ENCODE measurements around the gene TUBB4A.

The TUBB4A gene

DNA sequence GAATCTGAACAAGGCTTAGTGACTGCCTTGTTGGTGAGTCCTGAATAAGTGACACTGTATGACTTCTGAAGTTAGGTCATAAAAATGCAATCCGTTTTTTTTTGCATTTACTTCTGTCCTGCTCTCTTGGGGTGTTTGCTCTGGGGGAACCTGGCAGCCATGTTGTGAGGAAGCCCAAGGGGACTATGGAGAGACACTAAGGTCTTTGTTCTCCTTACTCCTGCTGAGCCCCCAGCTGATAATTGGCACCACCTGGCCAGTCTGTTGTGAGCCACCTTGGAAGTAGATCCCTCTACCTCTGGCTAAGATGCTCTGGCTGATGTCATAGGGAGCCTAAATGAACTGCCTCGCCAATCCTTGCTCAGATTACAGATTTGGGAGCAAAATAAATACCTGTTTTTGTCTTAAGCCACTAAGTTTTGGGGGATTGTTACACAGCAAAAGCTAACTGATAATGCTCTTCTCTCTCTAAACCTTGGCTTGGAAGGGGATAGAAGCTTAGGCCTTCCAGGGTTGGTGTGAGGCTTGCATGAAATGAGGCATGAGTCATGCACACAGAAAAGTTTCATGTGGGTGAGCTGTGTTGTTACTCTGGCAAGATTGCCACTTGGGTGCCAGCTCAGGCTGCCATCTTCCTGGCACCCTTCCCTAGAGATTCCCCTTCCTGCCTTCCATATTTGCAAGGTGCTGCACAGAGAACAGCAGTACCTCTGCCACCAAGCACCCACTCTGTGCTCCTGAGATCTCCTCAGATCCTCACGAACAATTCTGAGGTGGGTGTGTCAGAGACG, 10.1 kb downstream of the TUBB4A start:
- no peak for DNase-seq

DNA sequence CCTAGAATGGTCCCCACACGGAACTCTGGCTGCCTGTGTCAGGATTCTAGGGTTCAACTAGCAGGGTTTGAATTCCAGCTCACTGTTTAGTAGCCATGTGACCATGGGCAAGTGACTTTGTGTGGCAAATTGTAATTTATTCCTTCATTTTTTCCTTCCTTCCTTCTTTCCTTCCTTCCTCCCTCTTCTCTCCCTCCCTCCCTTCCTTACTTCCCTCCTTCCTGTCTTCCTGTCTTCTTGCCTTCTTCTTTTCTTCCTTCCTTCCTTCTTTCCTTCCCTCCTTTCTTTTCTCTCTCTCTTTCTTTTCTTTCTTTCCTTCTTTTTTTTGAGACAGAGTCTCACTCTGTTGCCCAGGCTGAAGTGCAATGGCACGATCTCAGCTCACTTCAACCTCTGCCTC, 12.0 kb downstream of the TUBB4A start:
- DNase-seq = no peak

DNA sequence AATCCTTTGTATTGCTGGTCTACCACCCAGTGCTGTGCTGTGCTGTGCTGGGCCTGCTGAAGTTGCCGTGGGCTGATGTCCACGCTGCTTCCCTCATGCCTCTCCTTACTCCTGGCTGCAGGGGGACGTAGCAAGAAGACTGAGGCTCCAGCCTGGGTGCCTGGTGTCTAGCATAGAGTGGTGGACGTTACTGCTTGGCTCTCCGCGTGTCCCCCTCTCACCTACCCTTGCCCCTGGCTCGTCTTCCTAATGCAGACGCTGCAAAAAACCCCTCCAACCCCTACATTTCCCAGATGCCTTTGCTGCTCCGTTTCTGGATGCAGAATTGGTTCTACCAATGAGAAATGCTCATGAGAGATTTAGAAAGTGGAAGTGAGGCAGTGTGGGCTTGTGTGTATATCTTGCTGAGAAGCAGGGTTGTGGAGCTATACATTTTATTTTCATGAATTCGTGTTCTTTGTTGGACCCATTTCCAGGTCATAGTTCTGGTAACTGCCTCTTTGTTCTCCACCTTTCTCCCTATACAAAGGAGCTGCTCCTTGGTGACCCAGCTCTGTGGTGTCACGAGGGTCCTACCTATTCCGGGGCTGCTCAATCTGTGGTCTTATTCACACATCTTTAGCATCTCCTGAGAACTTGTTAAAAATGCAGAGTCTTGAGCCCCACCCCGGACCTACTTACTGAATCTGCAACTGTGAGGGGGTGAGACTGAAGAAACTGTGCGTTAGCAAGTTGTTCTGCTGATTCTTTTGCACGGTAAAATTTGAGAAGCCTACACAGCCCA, 12.6 kb downstream of the TUBB4A start:
- no peak for DNase-seq

DNA sequence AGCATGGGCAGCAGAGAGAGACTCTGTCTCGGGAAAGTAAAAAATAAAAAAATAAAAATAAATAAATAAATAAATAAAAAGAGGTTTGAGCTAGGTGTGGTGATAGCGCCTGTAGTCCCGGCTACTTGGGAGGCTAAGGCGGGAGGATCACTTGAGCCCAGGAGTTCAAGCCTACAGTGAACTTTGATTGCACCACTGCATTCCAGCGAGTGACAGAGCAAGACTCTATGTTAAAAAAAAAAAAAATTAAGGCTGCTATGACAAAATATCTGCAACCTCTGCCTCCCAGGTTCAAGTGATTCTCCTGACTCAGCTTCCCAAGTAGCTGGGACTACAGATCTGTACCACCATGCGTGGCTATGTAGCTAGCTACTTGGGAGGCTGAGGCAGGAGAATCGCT, 17.3 kb downstream of the TUBB4A start:
- DNase-seq = no peak

DNA sequence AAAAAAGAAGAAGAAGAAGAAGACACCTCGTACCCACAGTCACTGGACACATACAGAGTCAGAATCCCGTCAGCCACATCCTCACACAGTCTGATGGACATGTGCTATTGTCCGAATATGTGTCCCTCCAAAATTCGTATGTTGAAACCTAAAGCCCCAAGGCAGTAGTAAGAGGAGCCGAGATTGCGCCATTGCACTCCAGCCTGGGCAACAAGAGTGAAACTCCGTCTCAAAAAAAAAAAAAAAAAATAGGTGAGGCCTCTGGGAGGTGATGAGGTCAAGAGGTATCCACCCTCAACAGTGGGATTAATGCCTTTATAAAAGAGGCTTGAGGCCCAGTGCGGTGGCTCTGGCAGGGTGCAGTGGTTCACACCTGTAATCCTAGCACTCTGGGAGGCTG, 17.9 kb downstream of the TUBB4A start:
- DNase-seq = no peak

DNA sequence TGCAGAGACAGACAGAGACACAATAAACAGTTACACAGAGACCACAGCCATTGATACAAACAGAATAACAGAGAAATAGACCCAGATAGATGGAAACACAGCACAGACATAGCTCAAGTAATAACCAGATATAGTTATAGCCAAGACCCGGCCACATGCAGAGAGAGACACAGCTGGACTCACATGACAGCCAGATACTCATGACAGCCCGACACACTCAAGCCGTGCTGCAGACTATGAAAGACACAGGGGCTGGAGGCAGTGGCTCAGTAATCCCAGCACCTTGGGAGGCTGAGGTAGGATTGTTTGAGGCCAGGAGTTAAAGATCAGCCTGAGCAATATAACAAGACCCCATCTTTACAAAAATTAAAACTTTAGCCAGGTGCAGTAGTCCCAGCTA, 18.9 kb downstream of the TUBB4A start:
- no peak for DNase-seq

DNA sequence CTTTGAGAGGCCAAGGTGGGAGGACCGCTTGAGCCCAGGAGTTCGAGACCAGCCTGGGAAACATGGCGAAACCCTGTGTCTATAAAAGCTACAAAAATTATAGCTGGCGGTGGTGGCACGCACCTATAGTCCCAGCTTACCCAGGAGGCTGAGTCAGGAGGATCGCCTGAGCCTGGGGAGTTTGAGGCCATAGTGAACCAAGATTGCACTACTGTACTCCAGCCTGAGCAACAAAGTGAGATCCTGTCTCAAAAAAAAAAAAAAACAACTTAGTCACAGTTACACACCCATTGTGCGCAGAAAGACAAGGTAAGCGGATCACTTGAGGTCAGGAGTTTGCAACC, 19.8 kb downstream of the TUBB4A start:
- DNase-seq = no peak

DNA sequence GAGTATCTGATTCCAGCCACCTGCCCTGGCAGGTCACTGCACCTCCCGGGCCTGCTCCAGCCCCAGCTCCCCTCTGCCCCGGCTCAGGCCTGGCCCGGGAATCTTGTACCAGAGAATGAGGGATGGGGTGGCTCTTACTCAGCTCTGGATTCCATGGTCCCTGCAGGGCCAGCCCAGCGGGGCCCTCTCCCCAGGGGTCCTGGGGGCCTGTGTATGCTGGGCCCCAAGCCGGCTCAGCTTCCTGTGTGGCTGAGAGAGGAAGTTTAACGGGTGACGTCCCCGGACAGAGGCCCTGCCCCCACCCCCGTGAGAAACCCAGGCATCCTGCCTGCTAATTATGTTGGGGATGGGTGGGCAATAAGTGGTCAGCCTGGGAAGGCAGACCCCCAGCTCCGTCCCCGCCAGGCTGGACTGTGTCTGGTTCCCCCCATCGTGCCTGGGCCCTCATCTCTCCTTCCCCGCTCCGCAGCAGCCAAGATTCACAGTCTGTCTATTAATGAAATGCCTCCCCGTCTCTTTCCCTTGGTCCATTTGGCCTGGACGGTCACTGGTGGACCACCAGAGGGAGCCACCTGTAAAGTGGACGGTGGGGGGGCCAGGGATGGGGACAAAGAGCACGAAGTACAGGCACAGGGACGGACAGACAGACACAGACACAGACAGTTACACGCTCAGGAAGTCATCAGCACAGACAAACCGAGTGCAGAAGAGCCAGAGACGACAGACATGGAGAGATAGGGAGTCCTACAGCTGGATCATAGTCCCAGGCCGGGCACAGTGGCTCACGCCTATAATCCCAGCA, 20.4 kb downstream of the TUBB4A start, which contains the start of gene DENND1C:
Gene DENND1C, minus strand, starts transcription at position 247 of the 802 bp plus-strand sequence. Its CDS starts 92 bp downstream, at position 155.
- DNase-seq = peak; percentile 65

DNA sequence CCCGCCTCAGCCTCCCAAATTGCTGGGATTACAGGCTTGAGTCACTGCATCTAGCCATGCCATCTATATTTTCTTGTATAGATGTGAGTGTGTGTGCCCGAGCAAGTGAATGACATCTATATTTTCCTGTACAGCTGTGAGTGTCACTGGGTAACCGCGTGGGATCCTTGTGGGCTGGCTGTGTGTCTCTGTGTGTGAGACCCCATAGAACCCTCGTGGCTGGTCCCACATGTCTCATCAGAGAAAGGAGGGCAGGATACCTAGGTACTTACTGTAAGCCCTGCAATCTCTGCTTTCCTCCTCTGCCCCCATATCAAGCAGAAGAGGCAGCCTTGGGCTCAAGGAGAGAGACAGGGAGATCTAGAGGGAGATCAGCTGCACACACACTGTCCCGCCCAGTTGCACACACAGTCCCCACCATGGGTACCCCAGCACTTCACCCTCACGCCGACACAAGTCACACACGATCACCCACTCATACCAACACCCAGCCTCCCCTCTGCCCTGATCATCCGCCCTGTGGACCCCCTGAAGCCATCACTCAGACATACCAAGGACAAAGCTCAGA, 21.2 kb downstream of the TUBB4A start:
- no peak for DNase-seq

DNA sequence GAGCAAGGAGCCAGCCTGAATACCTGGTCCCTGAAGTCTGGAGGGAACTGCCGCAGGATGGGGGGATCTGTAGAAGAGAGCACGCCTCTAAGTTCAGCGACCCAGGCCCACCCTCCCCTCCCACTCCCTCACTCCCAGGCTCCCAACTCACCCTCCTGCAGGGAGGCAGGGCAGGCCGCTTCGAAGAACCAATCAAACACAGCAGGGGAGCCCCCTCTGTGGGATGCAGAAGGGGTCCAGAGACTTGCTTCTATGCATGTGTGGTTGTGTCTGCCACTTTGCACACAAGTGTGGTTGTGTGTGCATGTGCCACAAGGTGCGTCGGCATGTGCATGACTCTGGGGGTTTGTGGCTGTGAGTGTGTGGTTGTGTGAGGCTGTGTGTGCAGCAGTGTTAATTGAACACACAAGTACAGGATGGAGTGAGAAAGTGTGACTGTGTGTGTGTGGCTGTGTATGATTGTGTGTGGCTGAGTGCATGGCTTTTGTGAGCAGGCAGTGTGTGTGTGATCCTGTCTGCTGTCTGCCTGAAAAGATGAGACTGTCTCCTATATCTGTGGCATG, 22.2 kb downstream of the TUBB4A start:
- DNase-seq = no peak

DNA sequence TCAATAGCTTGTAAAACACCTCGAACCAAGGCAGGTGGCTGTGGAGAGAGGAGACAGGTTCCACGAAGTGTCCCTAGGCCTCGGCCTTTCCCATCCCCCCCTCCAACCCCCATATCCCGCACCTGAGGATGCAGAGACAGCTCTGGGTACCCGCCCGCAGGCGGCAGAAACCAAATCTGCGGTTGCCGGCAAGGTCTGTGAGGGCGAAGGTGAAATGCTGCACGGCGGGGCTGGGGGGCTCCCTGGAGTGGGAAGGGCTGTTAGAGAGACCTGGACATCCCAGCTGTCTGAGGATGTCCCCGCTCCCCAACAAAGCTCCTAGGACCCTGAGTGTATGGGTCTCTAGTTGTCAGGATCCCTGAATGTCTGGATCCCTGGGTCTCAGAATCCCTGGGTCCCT, 23.3 kb downstream of the TUBB4A start:
- no peak for DNase-seq

DNA sequence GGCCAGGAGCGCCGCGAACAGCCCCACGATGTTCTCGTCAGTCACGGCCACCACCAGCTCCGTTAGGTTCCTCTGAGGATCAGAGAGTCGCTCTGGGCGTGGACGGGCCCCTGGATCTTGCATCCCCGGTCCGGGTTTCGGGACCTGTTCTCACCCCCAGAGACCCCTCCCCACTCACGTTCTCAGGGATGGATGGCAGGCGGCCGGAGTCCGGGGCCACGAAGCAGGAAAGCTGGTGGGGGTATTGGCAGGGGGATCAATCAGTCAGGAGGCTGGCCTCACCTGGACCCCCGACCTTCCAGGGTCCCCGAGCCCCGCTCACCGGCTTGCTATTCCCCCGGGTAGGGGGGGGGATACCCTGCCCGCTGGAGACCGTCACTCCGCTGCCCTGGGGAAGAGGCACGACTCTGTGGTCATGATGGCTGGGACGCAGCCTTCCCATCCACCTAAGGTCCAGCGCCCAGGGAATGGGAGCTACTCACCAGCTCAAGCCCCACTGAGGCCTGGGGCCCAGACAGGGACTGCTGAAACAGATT, 25.1 kb downstream of the TUBB4A start:
- no peak for DNase-seq

DNA sequence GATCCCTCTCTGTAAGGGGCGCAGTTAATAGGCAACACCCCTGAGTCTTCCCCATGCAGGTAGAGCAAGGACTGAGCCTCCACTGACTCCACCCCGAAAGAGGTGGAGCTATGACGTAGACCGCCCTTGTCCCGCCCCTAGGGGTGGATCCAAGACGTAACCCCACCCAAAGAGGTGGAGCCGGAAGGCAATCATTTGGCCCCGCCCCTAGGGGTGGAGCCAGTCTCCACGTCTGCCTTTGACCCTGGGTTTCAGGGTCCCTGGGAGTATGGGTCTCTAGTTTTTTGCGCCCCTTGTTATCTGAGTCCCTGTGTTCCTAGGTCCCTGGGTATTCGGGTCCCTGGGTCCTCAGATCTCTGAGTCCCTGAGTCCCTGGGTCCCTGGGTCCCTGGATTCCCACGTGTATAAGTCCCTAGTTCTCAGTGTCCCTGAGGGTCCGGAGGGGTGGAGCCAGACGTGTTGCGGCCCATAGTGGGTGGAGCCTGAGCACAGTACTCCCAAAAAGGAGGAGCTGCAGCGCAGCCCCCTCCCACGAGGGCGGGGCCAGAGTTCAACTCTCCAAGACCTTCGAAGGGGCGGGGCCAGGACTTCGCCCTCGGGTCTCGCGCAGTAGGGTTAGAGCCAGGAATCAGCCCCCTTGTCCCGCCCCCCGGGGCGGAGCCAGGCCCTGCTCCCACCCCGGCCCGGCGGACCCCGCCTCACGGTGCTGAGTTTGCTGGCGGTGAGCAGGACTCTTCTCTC, 25.8 kb downstream of the TUBB4A start:
- DNase-seq = peak; percentile 35

DNA sequence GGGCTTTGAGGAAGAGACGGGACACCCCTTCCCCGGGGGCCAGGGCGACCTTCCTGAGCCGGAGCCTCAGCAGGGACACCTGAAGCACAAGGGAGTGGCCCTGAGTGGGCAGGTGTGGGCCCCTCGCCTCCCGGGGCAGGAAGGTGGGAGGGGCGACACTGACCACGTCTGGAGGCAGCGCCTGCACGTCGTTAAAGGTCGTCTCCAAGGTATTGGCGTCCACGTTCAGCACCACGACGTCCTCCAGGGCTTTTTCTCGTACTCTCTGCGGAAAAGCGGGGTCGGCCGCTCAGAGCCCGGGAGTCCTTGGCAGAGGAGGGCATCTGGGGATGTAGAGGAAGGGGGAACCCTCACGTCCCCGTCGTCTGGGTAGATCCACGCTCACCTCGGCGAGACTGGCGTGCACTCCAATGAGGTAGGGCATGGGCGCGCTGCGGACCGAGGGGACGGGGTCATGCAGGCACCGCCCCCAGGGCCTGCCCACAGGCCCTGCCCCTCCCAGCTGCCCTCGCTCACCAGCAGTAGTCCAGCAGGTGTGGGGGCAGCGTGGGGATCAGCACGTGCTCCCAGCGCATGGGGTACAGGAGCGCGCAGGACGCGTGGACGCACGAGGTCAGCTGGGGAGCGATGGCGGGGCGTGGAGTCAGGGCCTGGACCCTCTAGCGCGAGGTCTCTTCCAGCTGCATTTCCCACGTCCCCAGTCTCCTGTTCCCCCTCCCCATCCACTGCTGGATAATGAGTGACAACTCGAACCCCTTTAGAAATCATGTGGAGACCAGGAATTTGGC, 26.6 kb downstream of the TUBB4A start:
- no peak for DNase-seq

DNA sequence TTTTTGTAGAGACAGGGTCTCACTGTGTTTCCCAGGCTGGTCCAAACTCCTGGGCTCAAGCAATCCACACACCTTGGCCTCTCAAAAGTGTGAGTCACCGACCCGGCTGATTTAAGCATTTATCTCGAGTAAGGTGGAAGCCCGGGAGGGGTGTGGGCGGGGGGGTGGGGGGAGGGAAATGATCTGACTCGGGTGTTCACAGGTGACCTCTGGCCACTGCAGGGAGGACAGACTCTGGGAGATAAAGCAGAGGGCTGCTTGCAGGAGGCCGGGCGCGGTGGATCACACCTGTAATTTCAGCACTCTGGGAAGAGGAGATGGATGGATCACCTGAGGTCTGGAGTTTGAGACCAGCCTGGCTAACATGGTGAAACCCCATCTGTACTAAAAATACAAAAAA, 28.5 kb downstream of the TUBB4A start:
- no peak for DNase-seq

DNA sequence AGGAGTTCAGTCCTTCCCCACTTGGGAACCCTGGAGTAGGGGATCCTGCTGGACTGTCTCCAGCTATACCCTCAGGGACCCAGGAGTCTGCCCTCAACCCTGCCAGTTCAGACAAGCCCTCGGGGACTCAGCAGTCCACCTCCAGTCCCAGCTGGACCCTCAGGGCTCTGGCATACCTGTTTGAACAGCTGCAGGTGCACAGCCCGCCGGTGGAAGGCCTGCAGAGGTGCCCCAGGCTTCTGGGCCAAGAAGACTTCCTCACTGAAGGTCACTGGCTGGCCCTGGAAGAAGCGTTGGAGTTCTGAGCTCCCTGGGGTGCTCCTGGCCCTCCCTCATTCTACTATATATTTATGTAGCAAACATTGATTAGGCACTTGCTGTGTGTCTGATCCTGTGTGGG, 29.4 kb downstream of the TUBB4A start:
- no peak for DNase-seq

DNA sequence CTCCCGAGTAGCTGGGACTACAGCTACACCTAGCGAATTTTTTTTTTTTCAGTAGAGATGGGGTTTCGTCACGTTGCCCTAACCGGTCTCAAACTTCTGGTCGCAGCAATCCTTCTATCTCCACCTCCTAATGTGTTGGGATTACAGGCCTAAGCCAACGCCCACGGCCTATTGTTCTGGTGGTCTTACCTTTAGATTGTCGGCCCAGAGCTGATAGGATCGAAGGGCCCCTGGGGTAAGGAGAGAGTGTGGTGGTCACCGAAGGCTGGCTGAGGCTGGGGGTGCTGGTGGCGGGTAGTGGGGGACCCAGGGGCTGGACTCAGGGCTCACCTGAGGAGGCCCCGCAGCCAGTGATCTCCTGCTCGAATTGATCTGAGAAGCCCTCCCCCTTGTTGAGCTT, 31.0 kb downstream of the TUBB4A start:
- DNase-seq = no peak

DNA sequence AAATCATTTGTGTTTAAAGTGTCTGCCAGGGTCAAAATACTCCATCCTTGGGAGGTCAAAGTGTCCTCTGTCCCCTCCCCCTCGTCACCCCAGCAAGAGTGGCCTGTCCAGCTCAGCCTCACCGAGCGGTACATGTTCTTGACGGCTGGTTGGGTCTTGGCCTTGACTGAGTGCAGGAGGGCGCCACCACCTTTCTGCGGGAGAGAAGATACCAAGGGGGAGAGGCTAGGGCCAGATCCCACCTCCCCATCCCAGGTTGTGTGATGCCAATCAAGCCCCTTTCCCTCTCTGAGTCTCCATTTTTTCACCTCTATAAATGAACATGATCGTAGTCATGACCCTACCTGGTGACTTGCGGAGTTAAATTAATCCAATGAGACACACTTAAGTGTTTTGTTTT, 31.9 kb downstream of the TUBB4A start:
- DNase-seq = no peak

DNA sequence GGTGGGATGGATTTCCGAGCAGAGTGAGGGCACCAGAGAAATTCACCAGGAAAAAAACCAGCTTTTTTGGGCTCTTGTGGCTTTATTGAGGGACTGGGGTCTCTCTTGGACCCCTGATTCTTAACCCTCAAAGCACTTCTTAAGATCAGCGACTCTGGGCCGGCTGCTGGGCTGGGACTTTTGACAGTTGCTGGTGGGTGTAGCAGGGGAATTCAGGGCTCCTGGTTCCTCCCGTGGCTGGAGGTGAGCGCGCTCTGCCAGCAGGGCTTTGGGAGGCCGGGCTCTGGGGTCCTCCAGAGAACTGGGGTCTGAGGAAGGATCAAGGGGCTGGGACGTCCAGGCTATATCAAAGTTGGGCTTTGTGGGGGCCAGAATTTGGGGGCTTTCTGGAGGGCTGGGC, 34.7 kb downstream of the TUBB4A start:
- no peak for DNase-seq

DNA sequence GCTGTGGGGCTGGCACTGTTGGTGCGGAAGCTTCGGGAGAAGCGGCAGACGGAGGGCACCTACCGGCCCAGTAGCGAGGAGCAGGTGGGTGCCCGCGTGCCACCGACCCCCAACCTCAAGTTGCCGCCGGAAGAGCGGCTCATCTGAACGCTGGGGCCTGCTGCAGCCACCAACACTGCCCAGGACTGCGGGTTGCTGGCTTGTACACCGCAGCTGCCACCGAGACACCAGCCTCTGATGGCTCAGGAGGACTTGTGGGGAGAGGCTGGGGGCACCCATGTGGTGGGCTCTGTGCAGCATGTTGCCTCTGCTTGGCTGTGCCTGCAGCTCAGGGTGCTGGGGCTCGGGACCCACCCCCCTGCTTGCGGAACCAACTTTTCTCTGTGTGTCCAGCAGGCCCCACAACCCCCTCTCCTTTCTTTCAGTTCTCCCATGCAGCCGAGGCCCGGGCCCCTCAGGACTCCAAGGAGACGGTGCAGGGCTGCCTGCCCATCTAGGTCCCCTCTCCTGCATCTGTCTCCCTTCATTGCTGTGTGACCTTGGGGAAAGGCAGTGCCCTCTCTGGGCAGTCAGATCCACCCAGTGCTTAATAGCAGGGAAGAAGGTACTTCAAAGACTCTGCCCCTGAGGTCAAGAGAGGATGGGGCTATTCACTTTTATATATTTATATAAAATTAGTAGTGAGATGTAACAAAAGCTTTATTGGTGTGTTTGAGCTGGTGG, 35.4 kb downstream of the TUBB4A start:
- DNase-seq = no peak

Data from activated effector memory CD4-positive, alpha-beta T cell treated with Interleukin-2 at 50 U/mL for 16 hours (primary cell).